GM12878 (cell line): ENCODE data around the gene OGFRL1.

Experiments used
- EZH2 ChIP-seq: IDR thresholded peaks from 2 replicates; pipeline ENCODE4 v1.6.1; 2012; ENCODE audit warnings: low read depth, mild to moderate bottlenecking, control low read depth, inconsistent platforms, low read length, borderline replicate concordance; ENCODE audit not compliant: control insufficient read depth
- POLR2A ChIP-seq: IDR thresholded peaks from 2 replicates; pipeline ENCODE4 v1.6.1; 2011; ENCODE audit warnings: low read depth, mild to moderate bottlenecking, low read length
- ZZZ3 ChIP-seq: IDR thresholded peaks from 2 replicates; pipeline ENCODE4 v1.6.1; 2011; ENCODE audit warnings: low read depth; ENCODE audit not compliant: control insufficient read depth, insufficient read length
- TF ChIP-seq, protein P1 (sequence below), 3 experiments: IDR thresholded peaks in 2 of 3; conservative IDR thresholded peaks in 1 of 3; 2 replicates each; pipeline ENCODE4 v1.5.1; 2011; ENCODE audit warnings: low read depth in 3 of 3, low read length in 3 of 3, mild to moderate bottlenecking in 3 of 3, control low read depth in 2 of 3, moderate library complexity in 2 of 3, inconsistent platforms in 1 of 3, mixed read lengths in 1 of 3; ENCODE audit not compliant: control insufficient read depth in 2 of 3, insufficient read depth in 1 of 3; ENCODE audit errors: extremely low read depth in 1 of 3

- TF ChIP-seq, protein P1, sequence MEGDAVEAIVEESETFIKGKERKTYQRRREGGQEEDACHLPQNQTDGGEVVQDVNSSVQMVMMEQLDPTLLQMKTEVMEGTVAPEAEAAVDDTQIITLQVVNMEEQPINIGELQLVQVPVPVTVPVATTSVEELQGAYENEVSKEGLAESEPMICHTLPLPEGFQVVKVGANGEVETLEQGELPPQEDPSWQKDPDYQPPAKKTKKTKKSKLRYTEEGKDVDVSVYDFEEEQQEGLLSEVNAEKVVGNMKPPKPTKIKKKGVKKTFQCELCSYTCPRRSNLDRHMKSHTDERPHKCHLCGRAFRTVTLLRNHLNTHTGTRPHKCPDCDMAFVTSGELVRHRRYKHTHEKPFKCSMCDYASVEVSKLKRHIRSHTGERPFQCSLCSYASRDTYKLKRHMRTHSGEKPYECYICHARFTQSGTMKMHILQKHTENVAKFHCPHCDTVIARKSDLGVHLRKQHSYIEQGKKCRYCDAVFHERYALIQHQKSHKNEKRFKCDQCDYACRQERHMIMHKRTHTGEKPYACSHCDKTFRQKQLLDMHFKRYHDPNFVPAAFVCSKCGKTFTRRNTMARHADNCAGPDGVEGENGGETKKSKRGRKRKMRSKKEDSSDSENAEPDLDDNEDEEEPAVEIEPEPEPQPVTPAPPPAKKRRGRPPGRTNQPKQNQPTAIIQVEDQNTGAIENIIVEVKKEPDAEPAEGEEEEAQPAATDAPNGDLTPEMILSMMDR (IDR thresholded peaks at IDR 0.05 in 2 of 3, conservative IDR thresholded peaks at IDR 0.05 in 1 of 3; ENCODE audit: control insufficient read depth in 2 of 3, extremely low read depth in 1 of 3, insufficient read depth in 1 of 3, low read depth in 3 of 3, low read length in 3 of 3) = no peak
- TF ChIP-seq POLR2A (no peak), EZH2 (no peak), ZZZ3 (no peak)
Measured at GRCh38 chr6:71299541-71300470, 11.2 kb downstream of the OGFRL1 start.
